H1 (cell line): ENCODE measurements around the gene SPRYD3. TPM values are rescaled to one million over a fixed set of nuclear protein-coding genes. Genes with fewer than 3 reads are reported as not detected.

ENCODE experiments used
- CTCF ChIA-PET: fragments of 300-600 bp; sonication (Branson Sonifier 250); formaldehyde crosslinking; loops from one replicate; lab custom pipeline; 2021; ENCODE audit not compliant: partially characterized antibody; lab: Charles Lee
- POLR2A ChIA-PET: fragments of 300-600 bp; sonication (Branson Sonifier 250); formaldehyde crosslinking; loops from one replicate; lab custom pipeline; 2021; ENCODE audit warnings: inconsistent platforms; ENCODE audit not compliant: partially characterized antibody; lab: Charles Lee
- DNase-seq, 2 experiments: peaks; one replicate each; pipeline versions ENCODE4 v3.0.0 to v3.0.0-alpha.2; 2010 to 2022; ENCODE audit warnings: low spot score in 2 of 2, low read depth in 1 of 2, mixed read lengths in 1 of 2
- FAIRE-seq: peaks from 2 replicates; lab custom pipeline; 2011; peaks lifted over from hg19 to GRCh38; lab: Jason Lieb, UNC
- H2AFZ ChIP-seq: 2 replicates; pipeline ENCODE4 v1.8.1; 2012; ENCODE audit warnings: low read length, inconsistent platforms
- H2AK5ac ChIP-seq: 2 replicates; pipeline ENCODE4 v1.6.1; 2013; ENCODE audit warnings: low read depth, low read length
- H2BK120ac ChIP-seq: replicated peaks from 2 replicates; pipeline ENCODE3; 2013; ENCODE audit warnings: low read depth, low read length, inconsistent platforms
- H2BK12ac ChIP-seq: 2 replicates; pipeline ENCODE4 v1.6.1; 2013; ENCODE audit warnings: low read depth, low read length
- H2BK15ac ChIP-seq: 2 replicates; pipeline ENCODE4 v1.6.1; 2013; ENCODE audit warnings: low read length
- H2BK20ac ChIP-seq: 2 replicates; pipeline ENCODE4 v1.6.1; 2013; ENCODE audit warnings: low read length
- H2BK5ac ChIP-seq: 2 replicates; pipeline ENCODE4 v1.6.1; 2013; ENCODE audit warnings: low read depth, low read length
- H3K14ac ChIP-seq: 2 replicates; pipeline ENCODE4 v1.6.1; 2013; ENCODE audit warnings: inconsistent platforms; ENCODE audit not compliant: insufficient read length
- H3K18ac ChIP-seq: 2 replicates; pipeline ENCODE4 v1.6.1; 2013; ENCODE audit warnings: low read length; ENCODE audit errors: extremely low read depth
- H3K23ac ChIP-seq: 2 replicates; pipeline ENCODE4 v1.6.1; 2013; ENCODE audit warnings: inconsistent platforms; ENCODE audit not compliant: insufficient read length
- H3K23me2 ChIP-seq: 2 replicates; pipeline ENCODE4 v1.6.1; 2013; ENCODE audit warnings: low read depth, low read length
- H3K27ac ChIP-seq: 2 replicates; pipeline ENCODE4 v1.6.1; 2011; ENCODE audit warnings: low read depth, low read length, inconsistent platforms
- H3K27me3 ChIP-seq, 4 experiments: replicated peaks in 1 of 4; 1 replicate in 1 of 4; 2 replicates in 3 of 4; pipeline versions ENCODE4 v1.6.1 to v1.8.1; 2011 to 2013; ENCODE audit warnings: low read length in 3 of 4, mild to moderate bottlenecking in 3 of 4, inconsistent platforms in 2 of 4, mixed read lengths in 2 of 4, moderate library complexity in 1 of 4; ENCODE audit not compliant: control insufficient read depth in 3 of 4, insufficient read depth in 3 of 4; ENCODE audit errors: extremely low read depth in 1 of 4
- H3K36me3 ChIP-seq, 4 experiments: 2 replicates each; pipeline versions ENCODE4 v1.6.1 to v1.8.1; 2011 to 2013; ENCODE audit warnings: mild to moderate bottlenecking in 4 of 4, low read length in 3 of 4, moderate library complexity in 2 of 4, control low read depth in 1 of 4, inconsistent platforms in 1 of 4; ENCODE audit not compliant: insufficient read depth in 4 of 4, control insufficient read depth in 2 of 4
- H3K4ac ChIP-seq: replicated peaks from 2 replicates; pipeline ENCODE3; 2013; ENCODE audit warnings: low read length, low read depth, mixed read lengths, inconsistent platforms; ENCODE audit not compliant: insufficient read length
- H3K4me1 ChIP-seq, 4 experiments: replicated peaks in 1 of 4; 1 replicate in 1 of 4; 2 replicates in 3 of 4; pipeline versions ENCODE4 v1.6.1 to v1.8.1; 2011 to 2013; ENCODE audit warnings: low read length in 3 of 4, inconsistent platforms in 2 of 4, mixed read lengths in 1 of 4; ENCODE audit not compliant: insufficient read depth in 4 of 4, control insufficient read depth in 3 of 4
- H3K4me2 ChIP-seq, 2 experiments: 2 replicates each; pipeline versions ENCODE4 v1.6.1 to v1.8.1; 2011 to 2013; ENCODE audit warnings: low read depth in 2 of 2, low read length in 2 of 2, control low read depth in 1 of 2, inconsistent platforms in 1 of 2, mild to moderate bottlenecking in 1 of 2; ENCODE audit not compliant: insufficient read depth in 1 of 2
- H3K4me3 ChIP-seq, 4 experiments: fragments of 200-600, 300-600 bp in 1 of 4; sonication (generic), shearing (Covaris generic), sonication (Bioruptor Twin) in 1 of 4; 2 replicates each; pipeline versions ENCODE4 v1.5.1 to v1.8.1; 2011 to 2016; ENCODE audit warnings: low read length in 4 of 4, low read depth in 3 of 4, control low read depth in 2 of 4, inconsistent platforms in 2 of 4, mild to moderate bottlenecking in 2 of 4, mixed read lengths in 1 of 4, moderate library complexity in 1 of 4; ENCODE audit not compliant: insufficient read depth in 2 of 4; ENCODE audit errors: extremely low read depth in 1 of 4
- H3K56ac ChIP-seq: replicated peaks from 2 replicates; pipeline ENCODE3; 2013; ENCODE audit warnings: low read depth, mild to moderate bottlenecking, mixed read lengths, low read length, inconsistent platforms; ENCODE audit not compliant: insufficient read length
- H3K79me1 ChIP-seq: 2 replicates; pipeline ENCODE4 v1.6.1; 2013; ENCODE audit warnings: low read depth, low read length, control low read depth
- H3K79me2 ChIP-seq, 2 experiments: 2 replicates each; pipeline versions ENCODE4 v1.6.1 to v1.8.1; 2012 to 2013; ENCODE audit warnings: low read length in 2 of 2, mild to moderate bottlenecking in 2 of 2, inconsistent platforms in 1 of 2; ENCODE audit not compliant: insufficient read depth in 2 of 2, control insufficient read depth in 1 of 2
- H3K9ac ChIP-seq, 4 experiments: replicated peaks in 1 of 4; 1 replicate in 1 of 4; 2 replicates in 3 of 4; pipeline versions ENCODE4 v1.6.1 to v1.8.1; 2011 to 2013; ENCODE audit warnings: low read depth in 3 of 4, low read length in 3 of 4, control low read depth in 2 of 4, mild to moderate bottlenecking in 2 of 4, moderate library complexity in 2 of 4, inconsistent platforms in 1 of 4; ENCODE audit errors: extremely low read depth in 1 of 4
- H3K9me3 ChIP-seq, 2 experiments: 2 replicates each; pipeline versions ENCODE4 v1.6.1 to v1.8.1; 2012 to 2013; ENCODE audit warnings: mild to moderate bottlenecking in 2 of 2, moderate library complexity in 2 of 2, control low read depth in 1 of 2, inconsistent platforms in 1 of 2, low read depth in 1 of 2, low read length in 1 of 2, mixed read lengths in 1 of 2; ENCODE audit not compliant: insufficient read depth in 2 of 2
- H4K20me1 ChIP-seq, 2 experiments: replicated peaks in 1 of 2; 2 replicates each; pipeline versions ENCODE3 to v1.8.1; 2011 to 2013; ENCODE audit warnings: inconsistent platforms in 2 of 2, low read length in 2 of 2, mild to moderate bottlenecking in 1 of 2; ENCODE audit not compliant: insufficient read depth in 2 of 2, control insufficient read depth in 1 of 2
- H4K5ac ChIP-seq: 2 replicates; pipeline ENCODE4 v1.6.1; 2013; ENCODE audit warnings: low read length, low read depth, mixed read lengths, inconsistent platforms; ENCODE audit not compliant: insufficient read length
- H4K8ac ChIP-seq: 2 replicates; pipeline ENCODE4 v1.8.0; 2013; ENCODE audit warnings: mild to moderate bottlenecking, moderate library complexity, low read length, inconsistent platforms; ENCODE audit not compliant: insufficient read depth; ENCODE audit errors: extremely low read depth
- H4K91ac ChIP-seq: replicated peaks from 2 replicates; pipeline ENCODE3; 2013; ENCODE audit warnings: low read length, mixed read lengths, inconsistent platforms; ENCODE audit not compliant: insufficient read length
- ASH2L ChIP-seq: fragments of 200-600, 300-600 bp; sonication (generic); IDR thresholded peaks from one replicate; pipeline ENCODE4 v1.7.1; 2017; ENCODE audit warnings: low read length
- CBX5 ChIP-seq: fragments of 300-800, 300-1000 bp; sonication (generic); IDR thresholded peaks from 2 replicates; pipeline ENCODE4 v1.7.1; 2016; ENCODE audit warnings: antibody characterized with exemption, low read length, low read depth
- CHD1 ChIP-seq: IDR thresholded peaks from 2 replicates; pipeline ENCODE4 v1.6.1; 2012; ENCODE audit warnings: low read depth, low read length, improper control_type of control experiment
- JUND ChIP-seq: IDR thresholded peaks from 2 replicates; pipeline ENCODE4 v1.6.1; 2011; ENCODE audit warnings: mild to moderate bottlenecking, improper control_type of control experiment, low read length
- KDM5A ChIP-seq: fragments of 200-600 bp; IDR thresholded peaks from 2 replicates; pipeline ENCODE4 v1.7.1; 2012; ENCODE audit warnings: mild to moderate bottlenecking, low read length, inconsistent platforms, mixed read lengths
- NRF1 ChIP-seq: IDR thresholded peaks from 2 replicates; pipeline ENCODE4 v1.6.1; 2011; ENCODE audit warnings: mild to moderate bottlenecking, low read depth, low read length, improper control_type of control experiment
- RAD21 ChIP-seq, 2 experiments: IDR thresholded peaks in 1 of 2; conservative IDR thresholded peaks in 1 of 2; 2 replicates each; pipeline ENCODE4 v1.6.1; 2011; ENCODE audit warnings: low read depth in 2 of 2, low read length in 2 of 2, improper control_type of control experiment in 1 of 2, inconsistent platforms in 1 of 2, mild to moderate bottlenecking in 1 of 2, moderate library complexity in 1 of 2
- RXRA ChIP-seq: IDR thresholded peaks from 2 replicates; pipeline ENCODE4 v1.6.1; 2011; ENCODE audit warnings: low read depth, mild to moderate bottlenecking, low read length, moderate library complexity; ENCODE audit not compliant: insufficient read depth
- SAP30 ChIP-seq: fragments of 300-600 bp; sonication (generic); IDR thresholded peaks from 2 replicates; pipeline ENCODE4 v1.7.1; 2012; ENCODE audit warnings: low read length, moderate library complexity, mild to moderate bottlenecking, inconsistent platforms; ENCODE audit not compliant: insufficient read depth, insufficient replicate concordance
- SUZ12 ChIP-seq: fragments of 200-600 bp; sonication (generic); IDR thresholded peaks from 2 replicates; pipeline ENCODE4 v1.6.1; 2012; ENCODE audit warnings: mild to moderate bottlenecking, inconsistent platforms, low read length, moderate library complexity, mixed read lengths
- YY1 ChIP-seq: IDR thresholded peaks from 2 replicates; pipeline ENCODE4 v1.6.1; 2011; ENCODE audit warnings: low read depth, mild to moderate bottlenecking, low read length
- WGBS, 2 experiments: shearing (Covaris generic) in 1 of 2; methylation state at CpG; one replicate each; pipeline versions ENCODE4 v1.1.6 to v1.1.7; 2013 to 2015; ENCODE audit warnings: low lambda C conversion rate in 2 of 2, mixed read lengths in 2 of 2, inconsistent platforms in 1 of 2, low coverage in 1 of 2, missing lambda C conversion rate in 1 of 2; ENCODE audit not compliant: insufficient replicate concordance in 2 of 2, insufficient coverage in 1 of 2, insufficient read length in 1 of 2; ENCODE audit errors: extremely low coverage in 1 of 2, missing lambda C conversion rate in 1 of 2; 5-methylcytosine and 5-hydroxymethylcytosine counted together
- polyA plus RNA-seq, 7 experiments: library from polyadenylated mRNA; depleted of rRNA in 3 of 7; stranded (reverse) in 5 of 7; unstranded in 2 of 7; fragments of >200 nt in 5 of 7; fragments of 200-250 nt in 2 of 7; gene quantifications; 1 replicate in 5 of 7; 2 replicates in 1 of 7; 4 replicates in 1 of 7; pipeline versions ENCODE4 v1.2.1 to v1.2.3, GENCODE V29; 2011 to 2013; ENCODE audit warnings: missing spikeins in 2 of 7, mixed read lengths in 2 of 7
- total RNA-seq: library from RNA; stranded (reverse); fragmentation: NEBNext Ultra II Directional; extraction: Animal tissue kit (Norgen Biotek cat#: 25700); gene quantifications from 2 replicates; pipeline ENCODE4 v1.2.1, GENCODE V29; 2021

SPRYD3 gene
- total and polyA plus RNA-seq, 2 of the 8 experiments (the other 6 are each of a cell fraction or from before 2014, with no cell fraction given), result 6.8 to 8.0 TPM

DNA sequence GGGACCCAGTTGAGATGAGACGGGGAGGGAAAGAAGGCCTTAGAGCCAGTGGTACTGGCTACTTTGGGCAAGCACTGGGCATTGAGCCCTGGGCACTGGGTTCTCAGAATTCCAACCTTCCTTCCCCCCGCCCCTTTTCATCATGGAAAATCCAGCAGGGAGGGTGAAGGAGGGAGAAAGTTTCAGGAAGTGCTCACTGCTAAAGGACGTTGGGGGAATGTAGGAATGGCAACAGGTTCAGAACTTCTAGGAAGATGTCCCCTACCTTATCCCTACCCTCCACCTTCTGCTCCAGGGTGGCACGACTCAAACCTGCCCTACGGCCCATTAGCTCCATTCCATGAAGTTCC lies 33.5 kb downstream of the SPRYD3 start:
- Histone ChIP-seq H3K56ac (no peak overlapping the region), H4K8ac (no peak overlapping the region; the same call in 1 of the 2 replicates), H3K4me3 (peak overlapping the region in 2 of 4 experiments; percentile 10 to 94; a peak in 2 of 8 replicates), H3K79me1 (peaks cover 2% of the 10 kb centered on the region; the same call in 1 of the 2 replicates), H4K91ac (peak overlapping the region; percentile 48), H3K9me3 (no peaks in the 10 kb centered on the region), H2BK20ac (no peak overlapping the region), H2BK15ac (0 out of 2 replicates have a peak overlapping the region, but pooled peaks have one; percentile 10), H2AFZ (no peak overlapping the region), H2BK5ac (no peak overlapping the region; the same call in 1 of the 2 replicates), H3K27me3 (peaks cover 0 to 20% (median 17%) of the 10 kb centered on the region in 4 experiments; a peak in 6 of 7 replicates), H2BK12ac (no peak overlapping the region; the same call in 1 of the 2 replicates), H3K9ac (no peak overlapping the region), H3K18ac (no peak overlapping the region; the same call in 1 of the 2 replicates), H3K23ac (no peak overlapping the region), H3K4me1 (peaks cover 25 to 62% (median 48%) of the 10 kb centered on the region in 4 experiments), H3K23me2 (peaks cover 24% of the 10 kb centered on the region), H2AK5ac (no peak overlapping the region), H2BK120ac (no peak overlapping the region), H4K5ac (no peak overlapping the region), H3K36me3 (peaks cover 0 to 8% (median 3%) of the 10 kb centered on the region in 4 experiments; a peak in 3 of 8 replicates), H3K27ac (no peak overlapping the region), H3K4me2 (peak overlapping the region; percentile 41 to 98), H4K20me1 (peaks cover 0 to 13% of the 10 kb centered on the region in 2 experiments), H3K79me2 (no peaks in the 10 kb centered on the region), H3K14ac (no peak overlapping the region), H3K4ac (peak overlapping the region; percentile 74)
- no peak for FAIRE-seq
- ChIA-PET POLR2A (interaction anchor here (0.6 to 35.6 kb wide), 7 partner anchors 8 to 222 kb away, joined by 3 to 711 read pairs (median 5); partner anchors contain the start of genes EIF4B and ESPL1), CTCF (interaction anchor here (0.6 to 15.7 kb wide), 8 partner anchors 8 to 180 kb away, joined by 3 to 258 read pairs (median 4); no protein-coding TSS in a partner anchor)
- TF ChIP-seq SAP30 (no peak), CBX5 (no peak), SUZ12 (no peak), KDM5A (no peak), YY1 (no peak), JUND (no peak), RAD21 (IDR thresholded peaks at IDR 0.05 in 1 of 2, conservative IDR thresholded peaks at IDR 0.05 in 1 of 2; ENCODE audit: low read depth in 2 of 2, low read length in 2 of 2) (no peak), NRF1 (no peak), CHD1 (no peak), ASH2L (no peak), RXRA (no peak)
- no peak for DNase-seq
- 54% methylated on average over 5 of the region's 5 CpGs; no CpG with 5 or more reads in 1 of the 2 experiments for WGBS, 2 experiments
